ENCODE measurements around the gene CDC5L.

Gene CDC5L

GRCh38 chr6:44377971-44378370 lies 9.5 kb upstream of the CDC5L start:
- TF ChIP-seq CTCF (IDR thresholded peaks at IDR 0.05): no peak

- TF ChIP-seq CTCF (IDR thresholded peaks at IDR 0.05): no peak
Observed at GRCh38 chr6:44381739-44382138, 5.8 kb upstream of the CDC5L start.

GRCh38 chr6:44386364-44386928 lies 1.1 kb upstream of the CDC5L start:
- TF ChIP-seq CTCF (IDR thresholded peaks at IDR 0.05): no peak

GRCh38 chr6:44386929-44387345 lies 569 bp upstream of the CDC5L start:
- no peak for TF ChIP-seq CTCF (IDR thresholded peaks at IDR 0.05)

- TF ChIP-seq CTCF (IDR thresholded peaks at IDR 0.05): no peak
Observed at GRCh38 chr6:44388135-44388487, 605 bp downstream of the CDC5L start.

GRCh38 chr6:44388887-44389286 lies 1.4 kb downstream of the CDC5L start:
- TF ChIP-seq CTCF (IDR thresholded peaks at IDR 0.05): no peak

- TF ChIP-seq CTCF (IDR thresholded peaks at IDR 0.05): no peak
Observed at GRCh38 chr6:44390158-44390683, 2.7 kb downstream of the CDC5L start.

GRCh38 chr6:44395501-44395900 lies 8.0 kb downstream of the CDC5L start:
- TF ChIP-seq CTCF (IDR thresholded peaks at IDR 0.05): no peak
